HG02938 (cell line): ENCODE data around the gene PEDS1.
"Not testable (repeated sequence)": the region's sequence is repeated elsewhere in the genome, so short reads cannot be mapped to it uniquely, and the experiment has no call there.

Source experiments
- ATAC-seq: cut with Tn5 transposase; IDR thresholded peaks from one replicate; pipeline ENCODE4 v1.9.1; 2021; ENCODE audit warnings: mild to moderate bottlenecking, moderate library complexity; ENCODE audit not compliant: unreplicated experiment

The PEDS1 gene

GRCh38 chr20:50136822-50137599, 16.5 kb downstream of the PEDS1 start:
- no peak for ATAC-seq

- not testable (repeated sequence) for ATAC-seq
Measured at GRCh38 chr20:50135157-50135556, 18.4 kb downstream of the PEDS1 start.

DNA sequence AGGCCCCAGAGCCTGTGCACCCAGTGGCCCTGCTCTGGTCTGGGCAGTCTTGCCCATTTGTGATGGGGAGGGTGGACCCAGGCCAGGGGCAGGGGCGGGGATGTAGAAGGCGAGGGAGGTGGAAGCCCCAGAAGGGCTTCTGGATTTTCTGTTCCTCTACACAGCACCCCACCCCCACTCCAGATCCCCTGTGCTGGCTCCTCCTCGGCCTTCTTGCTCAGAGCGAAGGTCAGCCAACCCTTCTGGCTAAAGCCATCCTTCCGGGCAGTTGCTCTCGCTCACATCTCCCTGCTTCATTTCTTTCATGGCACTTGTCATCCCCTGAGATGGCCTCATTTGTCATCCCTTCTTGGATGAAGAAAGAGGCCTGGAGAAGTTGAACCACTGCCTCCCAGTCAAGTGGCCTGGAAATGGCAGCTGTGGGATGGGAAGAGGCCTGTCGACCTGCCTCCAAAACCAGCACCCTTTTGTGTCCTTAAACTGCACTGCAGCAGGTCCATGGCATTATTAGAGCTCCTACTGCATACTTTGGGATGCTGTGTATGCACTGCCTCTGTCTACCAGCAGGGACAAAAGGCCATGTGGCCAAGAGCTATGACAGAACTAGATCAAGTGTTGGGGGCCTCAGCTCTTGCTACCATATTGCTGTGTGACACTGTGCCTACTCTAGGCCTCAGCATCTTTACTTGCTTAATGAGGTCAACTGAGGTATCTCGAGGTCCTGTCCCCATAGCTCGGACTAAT, 19.9 kb downstream of the PEDS1 start:
- ATAC-seq, result no peak

DNA sequence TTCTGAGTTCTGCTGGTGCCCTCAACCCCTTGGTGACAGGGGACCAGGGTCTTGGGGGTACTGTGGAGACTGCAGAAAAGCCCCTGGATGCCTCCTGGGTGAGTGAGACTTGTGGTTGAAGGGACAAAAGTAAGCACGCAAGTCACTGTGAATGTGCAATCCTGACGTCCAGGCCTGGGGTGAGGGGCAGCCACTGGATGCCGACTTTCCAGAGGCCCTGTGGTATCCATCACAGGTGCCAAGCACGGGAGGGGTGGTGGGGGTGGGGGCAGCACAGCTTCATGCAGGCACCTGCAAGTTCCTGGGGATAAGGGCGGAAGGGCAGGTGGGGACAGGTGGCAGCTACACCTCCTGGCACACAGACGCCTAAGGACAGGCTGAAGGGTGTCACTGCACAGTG, 20.5 kb downstream of the PEDS1 start:
- ATAC-seq, result no peak

DNA sequence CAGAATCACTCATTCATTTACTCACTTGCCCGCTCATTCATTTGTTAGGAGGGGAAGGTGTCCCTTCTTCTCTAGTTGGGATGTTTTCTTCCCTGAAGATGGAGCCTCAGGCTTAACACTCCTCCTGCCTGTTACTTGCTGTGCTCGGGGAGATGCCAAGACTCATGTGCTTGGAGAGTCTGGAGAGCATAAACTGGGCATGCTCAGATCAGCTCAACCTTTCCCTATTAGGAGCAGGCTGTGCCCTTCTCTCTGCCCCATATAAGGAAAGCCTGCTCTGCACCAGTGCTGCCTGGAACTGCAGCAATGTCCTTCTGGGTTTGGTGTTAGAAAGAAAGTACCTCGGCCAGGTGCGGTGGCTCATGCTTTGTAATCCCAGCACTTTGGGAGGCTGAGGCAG, 22.5 kb downstream of the PEDS1 start:
- ATAC-seq, result no peak

GRCh38 chr20:50130356-50130723, 23.2 kb downstream of the PEDS1 start:
- no peak for ATAC-seq

GRCh38 chr20:50129662-50130355, 23.7 kb downstream of the PEDS1 start:
- ATAC-seq, result no peak

DNA sequence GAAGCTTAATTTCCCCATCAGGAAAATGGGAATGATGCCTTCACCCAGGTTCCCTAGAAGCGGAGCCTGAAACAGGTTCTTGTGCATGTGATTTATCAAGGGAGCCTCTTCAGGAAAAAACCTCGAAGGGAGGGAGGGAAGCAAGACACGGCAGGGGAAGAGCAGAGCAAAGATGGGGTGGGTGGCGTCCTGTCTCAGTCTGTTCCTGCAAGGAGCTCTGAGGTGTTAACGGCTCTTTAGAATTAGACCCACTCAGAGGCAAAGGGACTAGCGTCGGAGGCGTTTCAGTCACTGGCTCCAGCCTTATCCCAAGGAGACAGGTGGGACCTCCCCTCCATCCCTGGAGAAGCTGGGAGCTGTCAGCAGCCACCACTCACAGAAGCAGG, 25.0 kb downstream of the PEDS1 start:
- ATAC-seq, result no peak

GRCh38 chr20:50127587-50128519, 25.7 kb downstream of the PEDS1 start:
- no peak for ATAC-seq

- ATAC-seq, result no peak
Measured at GRCh38 chr20:50126662-50127061, 26.9 kb downstream of the PEDS1 start.

DNA sequence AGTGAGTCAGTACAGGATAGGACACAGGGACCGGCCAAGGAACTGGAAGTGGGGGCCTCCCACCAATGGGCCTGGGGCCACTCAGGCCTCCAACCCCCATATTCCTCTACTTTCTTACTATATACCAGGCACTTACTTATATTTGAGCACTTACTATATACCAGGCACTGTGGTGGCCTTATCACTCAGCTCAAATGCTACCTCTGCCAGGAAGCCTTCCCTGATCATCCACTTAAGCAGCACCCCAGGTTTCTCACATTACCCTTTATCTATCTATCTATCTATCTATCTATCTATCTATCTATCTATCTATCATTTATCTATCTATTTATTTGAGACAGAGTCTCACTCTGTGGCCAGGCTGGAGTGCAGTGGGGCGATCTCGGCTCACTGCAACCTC, 28.2 kb downstream of the PEDS1 start:
- ATAC-seq, result no peak

DNA sequence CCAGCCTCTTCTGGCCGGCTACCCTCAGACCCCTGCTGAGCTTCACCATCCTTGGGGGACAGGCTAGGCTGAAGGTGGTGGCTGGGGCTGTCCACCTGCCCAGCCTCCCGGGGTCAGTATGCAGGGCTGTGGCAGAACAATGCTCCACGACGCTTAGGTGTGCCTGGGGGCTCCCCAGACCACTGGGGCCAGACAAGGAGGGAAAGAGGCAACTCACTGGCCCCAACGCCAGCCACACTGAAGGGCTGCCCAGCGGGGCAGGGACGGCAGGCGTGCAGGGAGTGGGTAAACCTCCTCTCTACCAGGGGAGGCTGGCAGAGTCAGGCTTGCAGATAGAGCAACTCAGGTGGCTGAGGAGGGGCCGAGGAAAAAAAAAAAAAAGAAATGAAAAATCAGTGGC, 29.0 kb downstream of the PEDS1 start:
- no peak for ATAC-seq

DNA sequence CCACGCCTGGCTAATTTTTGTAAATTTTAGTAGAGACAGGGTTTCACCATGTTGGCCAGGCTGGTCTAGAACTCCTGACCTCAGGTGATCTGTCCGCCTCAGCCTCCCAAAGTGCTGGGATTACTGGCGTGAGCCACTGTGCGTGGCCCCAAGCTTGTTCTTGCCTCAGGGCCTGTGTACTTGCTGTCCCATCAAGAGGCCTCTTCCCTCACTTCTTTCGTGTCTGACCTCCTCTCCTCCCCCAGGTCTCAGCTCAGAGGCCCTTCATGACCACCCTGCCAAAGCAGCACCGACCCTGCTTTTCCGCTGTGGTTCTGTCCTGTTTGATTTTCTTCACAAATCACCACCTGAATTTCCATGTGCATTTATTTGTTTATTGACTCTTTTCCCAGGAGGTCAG, 30.1 kb downstream of the PEDS1 start:
- no peak for ATAC-seq

DNA sequence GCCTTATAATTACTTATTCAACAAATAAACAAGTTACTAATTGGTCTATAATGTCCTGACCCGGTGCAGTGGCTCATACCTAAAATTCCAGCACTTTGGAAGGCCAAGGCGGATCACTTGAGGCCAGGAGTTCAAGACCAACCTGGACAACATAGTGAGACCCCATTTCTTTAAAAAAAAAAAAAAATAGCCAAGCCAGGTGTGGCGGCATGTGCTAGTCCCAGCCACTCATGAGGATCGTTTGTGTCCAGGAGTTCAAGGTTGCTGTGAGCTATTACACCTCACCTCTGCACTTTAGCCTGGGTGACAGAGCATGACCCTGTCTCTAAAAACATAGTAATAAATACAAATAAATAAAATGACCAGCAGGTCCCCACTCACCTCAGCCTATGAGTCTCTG, 30.8 kb downstream of the PEDS1 start:
- ATAC-seq, result no peak

DNA sequence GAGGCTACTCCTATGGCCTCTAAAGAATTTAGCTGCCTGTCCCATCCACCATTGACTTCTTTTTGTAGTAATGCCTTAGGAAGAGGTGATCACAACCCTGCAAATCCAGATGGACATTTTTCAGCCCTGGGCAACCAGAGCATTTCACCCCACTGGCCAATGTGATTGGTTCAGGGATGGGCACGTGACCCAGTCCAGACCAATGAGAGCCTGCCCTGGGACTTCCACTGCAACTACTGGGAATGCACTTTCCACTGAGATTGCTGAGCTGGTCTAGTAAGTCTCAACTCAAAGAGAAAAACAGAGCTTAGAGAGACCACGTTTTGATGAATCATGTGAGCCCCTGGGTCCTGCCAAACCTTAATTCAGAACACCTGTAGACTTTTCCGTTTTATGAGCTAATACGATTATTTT, 31.7 kb downstream of the PEDS1 start:
- no peak for ATAC-seq

DNA sequence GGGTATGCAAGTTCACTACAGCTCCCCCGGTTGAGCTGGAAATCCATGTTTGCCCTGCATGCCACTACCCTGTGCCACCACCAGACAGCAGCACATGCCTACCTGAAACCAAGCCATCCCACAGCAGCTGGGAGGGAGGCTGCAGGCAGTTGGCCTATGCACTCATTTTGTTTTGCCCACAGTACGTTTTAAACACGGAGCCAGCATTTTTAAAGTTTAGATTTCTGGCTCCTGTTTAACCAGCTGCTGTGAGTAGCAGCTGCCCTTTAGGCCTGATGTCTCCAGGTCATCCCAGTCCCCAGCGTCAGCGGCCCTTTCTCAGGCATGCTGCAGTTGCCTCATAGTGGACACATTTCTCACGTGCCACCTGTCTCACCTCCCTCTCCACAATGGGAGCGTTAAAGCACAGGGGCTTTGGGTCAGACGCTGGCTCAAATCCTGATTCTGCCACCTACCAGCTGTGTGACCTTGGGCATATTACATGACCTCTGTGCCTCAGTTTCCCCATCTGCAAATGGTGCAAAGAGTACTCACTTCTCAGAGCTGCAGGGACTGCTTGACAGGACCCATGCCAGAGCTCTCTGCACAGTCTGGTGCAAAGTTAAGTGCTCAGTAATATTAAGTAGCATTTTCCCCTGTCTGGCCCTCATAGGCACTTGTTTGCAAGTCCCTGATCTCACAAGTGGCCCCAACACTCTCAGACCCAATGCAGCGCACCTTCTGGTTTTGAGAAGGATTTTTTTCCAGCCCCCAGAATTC, 32.4 kb downstream of the PEDS1 start:
- ATAC-seq, result no peak

DNA sequence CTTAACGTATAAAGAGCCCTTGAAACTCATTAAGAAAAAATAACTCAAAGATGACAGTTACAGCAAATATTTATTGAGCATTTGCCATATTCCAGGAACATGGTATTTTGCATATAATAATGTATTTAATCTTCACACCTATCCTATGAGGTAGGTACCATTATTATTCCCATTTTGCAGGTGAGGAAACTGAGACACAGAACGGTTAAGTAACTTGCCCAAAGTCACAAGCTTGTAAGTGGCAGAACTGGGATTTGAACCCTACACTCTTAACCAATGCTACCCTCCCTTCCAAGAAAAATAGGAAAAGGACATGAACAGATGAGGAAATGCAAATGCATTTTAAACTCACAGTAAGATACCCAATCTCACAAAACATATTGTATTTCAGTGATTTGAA, 35.3 kb downstream of the PEDS1 start:
- ATAC-seq, result no peak

DNA sequence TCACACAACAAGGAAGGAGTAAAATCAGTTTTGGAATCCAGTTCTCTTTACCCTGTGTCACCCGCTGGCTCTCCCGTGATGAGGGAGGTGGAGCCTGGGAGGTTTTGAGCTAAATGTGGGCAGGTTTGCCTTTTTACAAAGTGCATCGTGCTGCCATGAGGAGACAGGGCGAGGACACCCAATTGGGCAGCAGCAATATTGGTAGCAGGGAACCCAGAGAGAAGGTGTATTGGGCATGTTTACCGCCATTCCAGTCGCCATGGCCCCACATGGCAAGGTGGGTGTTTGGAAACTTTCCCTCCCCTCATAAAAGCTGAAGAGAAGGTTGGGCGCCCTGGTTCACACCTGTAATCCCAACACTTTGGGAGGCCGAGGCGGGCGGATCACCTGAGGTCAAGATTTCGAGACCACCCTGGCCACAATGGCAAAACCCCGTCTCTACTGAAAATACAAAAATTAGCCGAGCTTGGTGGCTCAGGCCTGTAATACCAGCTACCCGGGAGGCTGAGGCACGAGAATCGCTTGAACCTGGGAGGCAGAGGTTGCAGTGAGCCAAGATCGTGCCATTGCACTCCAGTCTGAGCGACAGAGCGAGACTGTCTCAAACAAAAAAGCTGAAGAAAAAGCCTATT, 37.0 kb downstream of the PEDS1 start:
- ATAC-seq, result no peak

GRCh38 chr20:50115591-50116367, 37.7 kb downstream of the PEDS1 start:
- ATAC-seq, result peak; percentile 67
